CD4-positive, alpha-beta T cell (primary cell): ENCODE results near the gene NAV2. TPM values are rescaled to one million over a fixed set of nuclear protein-coding genes. Genes with fewer than 3 reads are reported as not detected.

Experiments used
- ATAC-seq: fragments of 200-7000 bp; cut with Tn5 transposase; one replicate; pipeline ENCODE4 v1.10.0; 2022; ENCODE audit warnings: mild to moderate bottlenecking; ENCODE audit not compliant: poor library complexity
- CTCF ChIA-PET: fragments of 350-600 bp; sonication (Branson Sonifier 250); formaldehyde crosslinking; loops from one replicate; lab custom pipeline; 2021; ENCODE audit warnings: antibody characterized with exemption, inconsistent platforms; lab: Charles Lee
- POLR2A ChIA-PET: fragments of 350-600 bp; sonication (Branson Sonifier 250); formaldehyde crosslinking; loops from one replicate; lab custom pipeline; 2021; ENCODE audit warnings: antibody characterized with exemption, inconsistent platforms; lab: Charles Lee
- DNase-seq, 14 experiments: peaks; one replicate each; pipeline ENCODE4 v3.0.0-alpha.2; 2013 to 2020; ENCODE audit warnings: mixed read lengths in 2 of 14
- H3K27ac ChIP-seq, 2 donors: one replicate each; pipeline versions ENCODE4 v1.5.1 to v1.7.0; 2013; ENCODE audit warnings: low read length in 2 of 2, low read depth in 1 of 2, mild to moderate bottlenecking in 1 of 2
- H3K27me3 ChIP-seq, 2 experiments: 1 replicate in 1 of 2; 2 replicates in 1 of 2; pipeline versions ENCODE4 v1.6.1 to v1.7.0; 2013; ENCODE audit warnings: low read length in 2 of 2, control low read depth in 1 of 2, mild to moderate bottlenecking in 1 of 2, moderate library complexity in 1 of 2; ENCODE audit not compliant: insufficient read depth in 2 of 2, control insufficient read depth in 1 of 2
- H3K36me3 ChIP-seq: one replicate; pipeline ENCODE4 v1.6.1; 2013; ENCODE audit warnings: low read length, control low read depth; ENCODE audit not compliant: insufficient read depth
- H3K4me1 ChIP-seq: one replicate; pipeline ENCODE4 v1.6.1; 2013; ENCODE audit warnings: low read length, control low read depth; ENCODE audit not compliant: insufficient read depth
- H3K4me3 ChIP-seq: one replicate; pipeline ENCODE4 v1.5.1; 2013; ENCODE audit warnings: mild to moderate bottlenecking, low read length, moderate library complexity
- H3K9me3 ChIP-seq, 2 experiments: 1 replicate in 1 of 2; 2 replicates in 1 of 2; pipeline versions ENCODE4 v1.6.1 to v1.7.0; 2013; ENCODE audit warnings: low read length in 2 of 2, mild to moderate bottlenecking in 2 of 2, control low read depth in 1 of 2, moderate library complexity in 1 of 2; ENCODE audit not compliant: control insufficient read depth in 1 of 2, insufficient read depth in 1 of 2
- H3K27ac Mint-ChIP-seq: one replicate; pipeline ENCODE4 v1.8.0; 2020; ENCODE audit warnings: mixed read lengths
- H3K27me3 Mint-ChIP-seq: one replicate; pipeline ENCODE4 v1.8.0; 2021; ENCODE audit warnings: mixed read lengths
- H3K36me3 Mint-ChIP-seq: one replicate; pipeline ENCODE4 v1.8.0; 2021; ENCODE audit warnings: low read depth, mixed read lengths
- H3K4me1 Mint-ChIP-seq: one replicate; pipeline ENCODE4 v1.8.0; 2021; ENCODE audit warnings: low read depth, mixed read lengths
- H3K4me3 Mint-ChIP-seq: one replicate; pipeline ENCODE4 v1.8.0; 2020; ENCODE audit warnings: mild to moderate bottlenecking, mixed read lengths
- H3K9me3 Mint-ChIP-seq: one replicate; pipeline ENCODE4 v1.8.0; 2020; ENCODE audit warnings: mixed read lengths
- intact Hi-C, 2 experiments: fragments of 100-400 bp; cut with DNase I in 1 of 2; cut with micrococcal nuclease in 1 of 2; formaldehyde crosslinking; loops; one replicate each; pipeline versions ENCODE4 v1.15.1 to v1.9.0; 2023 to 2025; cut with DNase I, micrococcal nuclease
- total RNA-seq, 174 experiments: library from RNA in 2 of 174; stranded (reverse) in 2 of 174; gene quantifications; one replicate each; pipeline ENCODE4 v1.2.3 and lab custom pipeline; 2021 to 2026
- TF ChIP-seq, protein P1 (sequence below): fragments of 200-600 bp; IDR thresholded peaks from one replicate; pipeline ENCODE4 v1.8.0; 2022; ENCODE audit warnings: antibody characterized with exemption, mild to moderate bottlenecking

The NAV2 gene
- total RNA-seq, 2 experiments from 2014 or later: 0.55 to 0.64 TPM

GRCh38 chr11:19912115-19912957 is 199.7 kb downstream of the NAV2 start:
- CTCF ChIA-PET: no interaction called here
- no peak for ATAC-seq
- Mint-ChIP-seq H3K4me3 (no peak overlapping the region), H3K27me3 (peaks cover 4% of the 10 kb centered on the region), H3K27ac (no peak overlapping the region), H3K9me3 (no peaks in the 10 kb centered on the region), H3K4me1 (no peaks in the 10 kb centered on the region), H3K36me3 (no peaks in the 10 kb centered on the region)
- Histone ChIP-seq H3K4me1 (no peaks in the 10 kb centered on the region), H3K27me3 (no peaks in the 10 kb centered on the region), H3K4me3 (no peak overlapping the region), H3K9me3 (no peaks in the 10 kb centered on the region), H3K36me3 (no peaks in the 10 kb centered on the region), H3K27ac (no peak overlapping the region)
- DNase-seq: no peak
- TF ChIP-seq, protein P1, sequence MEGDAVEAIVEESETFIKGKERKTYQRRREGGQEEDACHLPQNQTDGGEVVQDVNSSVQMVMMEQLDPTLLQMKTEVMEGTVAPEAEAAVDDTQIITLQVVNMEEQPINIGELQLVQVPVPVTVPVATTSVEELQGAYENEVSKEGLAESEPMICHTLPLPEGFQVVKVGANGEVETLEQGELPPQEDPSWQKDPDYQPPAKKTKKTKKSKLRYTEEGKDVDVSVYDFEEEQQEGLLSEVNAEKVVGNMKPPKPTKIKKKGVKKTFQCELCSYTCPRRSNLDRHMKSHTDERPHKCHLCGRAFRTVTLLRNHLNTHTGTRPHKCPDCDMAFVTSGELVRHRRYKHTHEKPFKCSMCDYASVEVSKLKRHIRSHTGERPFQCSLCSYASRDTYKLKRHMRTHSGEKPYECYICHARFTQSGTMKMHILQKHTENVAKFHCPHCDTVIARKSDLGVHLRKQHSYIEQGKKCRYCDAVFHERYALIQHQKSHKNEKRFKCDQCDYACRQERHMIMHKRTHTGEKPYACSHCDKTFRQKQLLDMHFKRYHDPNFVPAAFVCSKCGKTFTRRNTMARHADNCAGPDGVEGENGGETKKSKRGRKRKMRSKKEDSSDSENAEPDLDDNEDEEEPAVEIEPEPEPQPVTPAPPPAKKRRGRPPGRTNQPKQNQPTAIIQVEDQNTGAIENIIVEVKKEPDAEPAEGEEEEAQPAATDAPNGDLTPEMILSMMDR: no peak
- POLR2A ChIA-PET: no interaction called here
- intact Hi-C loops: no loop called here

- peaks cover 7% of the 10 kb centered on the region for H3K27me3 Mint-ChIP-seq
Observed at GRCh38 chr11:19912958-19913892, 200.6 kb downstream of the NAV2 start.

DNA sequence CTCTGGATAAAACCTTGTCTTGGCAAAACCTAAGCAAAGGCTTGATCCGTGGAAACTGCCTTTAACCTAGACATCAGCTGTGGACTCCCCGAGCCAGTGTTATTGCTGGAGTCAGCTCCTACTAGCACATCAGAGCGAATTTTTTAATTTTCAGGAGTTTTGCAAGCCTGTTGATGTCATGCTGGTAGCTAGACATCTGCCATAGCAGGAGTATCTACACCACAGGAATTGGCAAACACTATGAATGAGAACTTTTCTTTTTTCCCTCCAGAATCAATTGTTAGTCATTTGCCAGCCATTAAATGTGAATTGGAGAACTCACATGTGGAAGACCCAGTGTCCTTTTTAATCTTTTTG is 201.2 kb downstream of the NAV2 start:
- H3K4me1 ChIP-seq: no peaks in the 10 kb centered on the region
- CTCF ChIA-PET: no interaction called here
- H3K36me3 ChIP-seq: no peaks in the 10 kb centered on the region
- intact Hi-C loops: no loop called here
- H3K9me3 ChIP-seq: no peaks in the 10 kb centered on the region
- H3K4me1 Mint-ChIP-seq: no peaks in the 10 kb centered on the region
- DNase-seq: no peak
- TF ChIP-seq, protein P1: no peak
- peaks cover 13% of the 10 kb centered on the region for H3K27me3 Mint-ChIP-seq
- no peak overlapping the region for H3K27ac Mint-ChIP-seq
- no peaks in the 10 kb centered on the region for H3K9me3 Mint-ChIP-seq
- H3K4me3 Mint-ChIP-seq: no peak overlapping the region
- no peak for ATAC-seq
- no peak overlapping the region for H3K27ac ChIP-seq
- POLR2A ChIA-PET: no interaction called here
- H3K36me3 Mint-ChIP-seq: no peaks in the 10 kb centered on the region
- H3K27me3 ChIP-seq: no peaks in the 10 kb centered on the region
- no peak overlapping the region for H3K4me3 ChIP-seq

More at GRCh38 chr11:19912958-19913892, 200.6 kb downstream of the NAV2 start:
- Mint-ChIP-seq H3K9me3 (no peaks in the 10 kb centered on the region), H3K4me1 (no peaks in the 10 kb centered on the region), H3K36me3 (no peaks in the 10 kb centered on the region), H3K27ac (no peak overlapping the region), H3K4me3 (no peak overlapping the region)
- Histone ChIP-seq H3K4me1 (no peaks in the 10 kb centered on the region), H3K36me3 (no peaks in the 10 kb centered on the region), H3K9me3 (no peaks in the 10 kb centered on the region), H3K4me3 (no peak overlapping the region), H3K27ac (no peak overlapping the region), H3K27me3 (no peaks in the 10 kb centered on the region)
- ChIA-PET CTCF (no interaction called here), POLR2A (no interaction called here)
- intact Hi-C loops: no loop called here
- no peak for ATAC-seq
- TF ChIP-seq, protein P1: no peak
- DNase-seq: no peak
